Body of pancreas (tissue), 4 donors: Measurements from ENCODE around the gene GSG1L.

ENCODE experiments used
- POLR2A ChIP-seq, 3 donors: fragments of 450-650 bp; IDR thresholded peaks; one replicate each; pipeline ENCODE4 v1.6.1; 2016; ENCODE audit warnings: antibody characterized with exemption in 3 of 3, mild to moderate bottlenecking in 2 of 3
- TF ChIP-seq, protein P1 (sequence below), 7 experiments: fragments of 450-650 bp in 4 of 7; fragments of 200-600 bp in 3 of 7; sonication (generic) in 3 of 7; IDR thresholded peaks; one replicate each; pipeline ENCODE4 v1.5.1; 2016 to 2019; ENCODE audit warnings: antibody characterized with exemption in 7 of 7

DNA sequence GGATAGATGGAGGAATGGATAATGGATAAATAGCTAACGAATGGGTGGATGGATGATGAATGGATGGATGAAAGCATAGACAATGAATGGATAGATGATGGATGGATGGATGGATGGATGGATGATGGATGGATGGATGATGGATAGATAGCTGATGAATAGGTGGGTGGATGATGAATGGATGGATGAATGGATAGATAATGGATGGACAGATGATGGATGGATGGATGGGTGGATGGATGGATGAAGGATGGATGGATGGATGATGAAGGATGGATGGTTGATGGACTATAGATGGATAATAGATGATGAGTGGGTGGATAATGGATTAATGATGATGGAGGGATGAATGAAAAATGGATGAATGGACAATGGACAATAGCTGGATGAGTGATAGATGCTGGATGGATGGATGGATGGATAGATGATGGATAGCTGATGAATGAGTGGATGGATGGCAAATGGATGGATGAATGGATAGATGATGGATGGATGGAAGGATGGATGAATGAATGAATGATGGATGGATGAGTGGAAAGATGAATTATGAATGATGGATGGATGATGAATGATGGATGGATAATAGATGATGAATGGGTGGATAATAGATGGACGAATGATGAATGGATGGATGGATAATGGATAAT lies 273.8 kb downstream of the GSG1L start:
- TF ChIP-seq, protein P1, sequence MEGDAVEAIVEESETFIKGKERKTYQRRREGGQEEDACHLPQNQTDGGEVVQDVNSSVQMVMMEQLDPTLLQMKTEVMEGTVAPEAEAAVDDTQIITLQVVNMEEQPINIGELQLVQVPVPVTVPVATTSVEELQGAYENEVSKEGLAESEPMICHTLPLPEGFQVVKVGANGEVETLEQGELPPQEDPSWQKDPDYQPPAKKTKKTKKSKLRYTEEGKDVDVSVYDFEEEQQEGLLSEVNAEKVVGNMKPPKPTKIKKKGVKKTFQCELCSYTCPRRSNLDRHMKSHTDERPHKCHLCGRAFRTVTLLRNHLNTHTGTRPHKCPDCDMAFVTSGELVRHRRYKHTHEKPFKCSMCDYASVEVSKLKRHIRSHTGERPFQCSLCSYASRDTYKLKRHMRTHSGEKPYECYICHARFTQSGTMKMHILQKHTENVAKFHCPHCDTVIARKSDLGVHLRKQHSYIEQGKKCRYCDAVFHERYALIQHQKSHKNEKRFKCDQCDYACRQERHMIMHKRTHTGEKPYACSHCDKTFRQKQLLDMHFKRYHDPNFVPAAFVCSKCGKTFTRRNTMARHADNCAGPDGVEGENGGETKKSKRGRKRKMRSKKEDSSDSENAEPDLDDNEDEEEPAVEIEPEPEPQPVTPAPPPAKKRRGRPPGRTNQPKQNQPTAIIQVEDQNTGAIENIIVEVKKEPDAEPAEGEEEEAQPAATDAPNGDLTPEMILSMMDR (IDR thresholded peaks at IDR 0.05): no peak
- no peak for TF ChIP-seq POLR2A (IDR thresholded peaks at IDR 0.05)
